ENCODE results near the gene NOL9.

- TF ChIP-seq CTCF (IDR thresholded peaks at IDR 0.05; ENCODE audit: insufficient read depth, low read depth, low read length) (no peak), EZH2 (IDR thresholded peaks at IDR 0.05; ENCODE audit: insufficient read depth, low read length) (no peak)
Measured at GRCh38 chr1:6487804-6488484, 66.4 kb downstream of the NOL9 start.

Data from astrocyte (in vitro differentiated cells and primary cell).